ENCODE data around the gene NDUFS6. TPM values are rescaled to one million over a fixed set of nuclear protein-coding genes. Genes with fewer than 3 reads are reported as not detected.

The NDUFS6 gene
- total and polyA plus RNA-seq, 2 of the 8 experiments (the other 6 are each of a cell fraction or from before 2014, with no cell fraction given): 72.7 to 191 TPM

GRCh38 chr5:1763960-1764605 lies 37.1 kb upstream of the NDUFS6 start (continued):
- no peak for TF ChIP-seq CHD7 (IDR thresholded peaks at IDR 0.05; ENCODE audit: insufficient replicate concordance, low read length)
- TF ChIP-seq POU5F1 (IDR thresholded peaks at IDR 0.05; ENCODE audit: low read depth, low read length): no peak
- TF ChIP-seq SAP30 (IDR thresholded peaks at IDR 0.05; ENCODE audit: insufficient read depth, insufficient replicate concordance, low read length): no peak
- TF ChIP-seq TBP (IDR thresholded peaks at IDR 0.05; ENCODE audit: low read depth, low read length): no peak
- no peak for TF ChIP-seq MAX (IDR thresholded peaks at IDR 0.05)
- TF ChIP-seq BACH1 (IDR thresholded peaks at IDR 0.05; ENCODE audit: low read length): no peak
- no peak for TF ChIP-seq EGR1 (IDR thresholded peaks at IDR 0.05; ENCODE audit: borderline replicate concordance, low read depth, low read length)
- no peak for TF ChIP-seq EP300 (IDR thresholded peaks at IDR 0.05; ENCODE audit: borderline replicate concordance in 1 of 2, low read depth in 2 of 2, low read length in 2 of 2)
- TF ChIP-seq SP1 (IDR thresholded peaks at IDR 0.05; ENCODE audit: low read depth, low read length): no peak
- no peak for TF ChIP-seq SIN3A (conservative IDR thresholded peaks at IDR 0.05 in 1 of 2, IDR thresholded peaks at IDR 0.05 in 1 of 2; ENCODE audit: low read depth in 1 of 2, low read length in 2 of 2)
